HG02884 (cell line): ENCODE results near the gene NCOA3.

Source experiments
- ATAC-seq: cut with Tn5 transposase; IDR thresholded peaks from one replicate; pipeline ENCODE4 v1.9.1; 2021; ENCODE audit warnings: mild to moderate bottlenecking, moderate library complexity; ENCODE audit not compliant: unreplicated experiment

The NCOA3 gene

DNA sequence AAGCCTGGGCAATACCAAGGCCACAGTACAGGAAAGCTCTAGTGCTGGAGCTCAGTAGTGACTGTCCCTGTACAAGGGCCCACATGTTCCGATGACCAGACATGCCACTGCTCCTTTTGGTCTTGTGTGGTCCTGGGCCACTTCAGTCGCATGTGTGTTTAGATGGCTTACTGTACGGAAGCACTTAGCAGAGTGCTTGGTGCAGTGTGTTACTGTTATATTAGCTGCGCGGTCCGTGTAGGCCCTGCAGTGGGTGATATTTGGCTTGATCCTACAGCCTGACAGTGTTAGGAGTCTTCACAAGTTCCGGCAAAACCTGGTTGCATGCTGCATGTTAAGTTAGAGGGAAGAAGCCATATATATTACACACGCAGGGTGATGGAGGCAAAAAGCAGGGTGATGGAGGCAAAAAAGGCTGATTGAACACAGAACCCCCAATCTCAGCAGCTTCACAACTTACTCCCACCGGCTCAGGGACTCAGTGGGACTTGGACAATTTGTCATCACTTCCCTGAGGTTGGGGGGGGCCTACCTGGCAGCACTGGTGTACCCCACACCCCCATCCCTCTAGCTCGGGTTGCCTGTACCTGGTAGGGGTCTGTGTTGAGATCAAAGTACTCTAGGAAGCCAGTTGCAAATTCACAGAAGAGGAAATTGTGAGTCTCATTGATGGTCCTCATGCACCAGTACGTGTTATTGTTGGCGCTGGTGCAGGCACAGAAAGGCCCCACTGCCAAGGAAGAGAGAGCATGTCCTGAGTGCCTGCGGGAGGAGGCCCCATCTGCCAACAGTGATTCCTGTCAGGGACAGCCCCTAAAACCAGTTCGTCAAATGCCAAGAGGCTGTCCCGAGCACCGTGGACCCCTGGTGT, 161.0 kb downstream of the NCOA3 start:
- ATAC-seq = no peak

DNA sequence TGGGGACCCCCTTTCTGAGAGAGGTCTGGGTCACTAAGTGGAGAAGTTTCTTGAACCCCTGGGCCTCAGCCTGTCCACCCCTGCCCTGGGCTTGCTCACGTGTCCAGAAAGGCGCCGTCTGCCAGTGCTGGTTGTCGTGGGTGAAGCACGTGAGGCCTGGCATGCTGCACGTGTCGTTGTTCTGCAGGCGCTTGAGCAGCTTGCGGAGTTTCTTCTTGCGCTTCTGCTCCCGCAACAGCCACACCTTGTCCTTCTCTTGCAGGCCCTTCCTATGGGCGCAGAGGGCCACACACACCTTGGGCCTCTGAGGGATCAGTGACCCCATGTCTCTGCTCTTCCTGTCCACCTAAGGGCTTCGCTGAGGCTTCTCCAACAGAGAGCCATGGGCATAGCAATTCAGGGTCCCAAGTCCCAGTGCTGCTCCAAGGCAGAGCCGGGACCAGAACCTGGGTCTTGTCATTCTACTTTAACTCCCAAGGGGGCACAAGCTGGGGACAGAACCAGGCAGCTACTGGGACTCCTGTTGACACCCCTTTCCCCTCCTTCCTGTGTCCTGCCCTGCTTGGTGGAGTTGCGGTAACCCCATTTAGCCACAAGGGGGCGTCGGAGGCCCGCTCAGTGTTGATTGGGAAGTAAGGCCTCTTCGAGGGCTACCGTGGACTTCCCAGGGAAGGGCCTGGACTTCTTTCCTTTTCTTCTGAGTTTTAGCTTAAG, 161.8 kb downstream of the NCOA3 start:
- no peak for ATAC-seq

DNA sequence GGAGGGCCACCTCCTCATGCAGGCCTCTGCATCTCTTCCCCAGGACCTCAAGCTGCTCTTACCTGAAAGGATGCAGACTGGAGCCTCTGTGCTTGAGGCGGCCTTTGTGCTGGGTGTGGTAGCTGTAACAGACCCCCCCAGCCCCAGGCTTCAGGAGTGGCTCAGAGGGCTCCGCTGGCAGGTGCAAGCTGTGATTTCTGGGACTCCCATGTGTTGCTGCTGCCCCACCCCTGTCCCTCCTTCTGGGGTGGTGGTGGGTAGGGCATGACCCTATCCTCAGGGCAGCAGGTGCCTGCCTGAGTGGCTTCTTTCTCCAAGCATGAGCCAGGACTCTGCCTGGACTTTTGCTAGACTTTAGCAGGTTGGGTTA, 162.4 kb downstream of the NCOA3 start:
- ATAC-seq = no peak

DNA sequence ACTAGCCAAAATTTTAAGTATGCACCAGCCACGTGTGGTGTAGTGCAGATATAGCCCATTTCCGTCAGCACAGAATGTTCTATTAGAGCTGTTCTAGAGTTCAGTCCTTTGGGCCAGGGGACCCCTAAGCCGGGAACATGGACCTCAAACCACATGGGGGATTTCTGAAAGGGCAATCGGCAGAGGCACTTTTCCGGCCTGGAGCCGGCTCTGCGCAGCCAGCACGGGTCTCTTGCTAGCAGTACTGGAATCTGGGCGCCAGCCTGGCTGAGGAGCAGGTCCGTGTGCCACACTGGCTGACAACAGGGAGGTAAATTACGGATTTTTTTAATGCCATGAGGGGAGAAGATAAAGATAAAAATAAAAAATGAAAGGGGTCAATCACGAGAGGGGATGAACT, 163.1 kb downstream of the NCOA3 start:
- no peak for ATAC-seq

DNA sequence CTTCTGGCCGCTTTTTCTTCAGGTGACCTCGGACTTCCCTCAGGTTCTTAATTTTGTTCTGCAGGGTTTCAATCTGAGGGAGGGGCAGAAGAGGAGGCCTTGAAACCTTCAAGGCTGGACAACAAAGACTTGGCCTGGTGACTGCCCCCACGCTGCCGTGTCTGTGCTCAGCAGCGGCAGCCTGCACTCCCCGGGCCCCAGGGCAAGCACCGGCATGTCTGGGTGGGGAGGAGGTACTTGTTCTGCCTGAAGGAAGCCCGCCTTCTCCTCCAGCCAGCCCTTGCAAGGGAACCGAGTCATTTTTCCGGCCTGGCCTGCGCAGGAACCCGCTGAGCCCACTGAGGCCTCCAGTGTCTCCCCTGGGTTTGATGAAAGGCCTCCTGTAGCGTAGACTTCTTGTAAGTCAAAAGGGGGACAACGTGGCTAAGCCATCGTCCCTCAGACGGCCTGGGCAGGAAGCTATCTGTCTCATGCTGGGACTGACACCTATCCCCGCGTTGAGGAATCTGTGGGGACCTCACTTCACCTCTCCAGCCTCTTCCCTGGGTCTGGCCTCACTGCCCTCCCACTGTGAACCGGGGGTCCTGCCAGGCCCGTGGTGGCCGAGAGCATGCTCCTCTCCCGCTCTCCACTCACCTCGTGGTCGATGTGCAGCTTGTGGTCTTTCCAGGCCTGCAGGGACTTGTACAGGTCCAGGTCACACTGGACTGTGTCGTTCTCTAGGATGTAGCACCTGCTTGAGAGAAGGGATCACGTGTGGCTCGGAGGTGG, 163.7 kb downstream of the NCOA3 start:
- ATAC-seq = no peak

DNA sequence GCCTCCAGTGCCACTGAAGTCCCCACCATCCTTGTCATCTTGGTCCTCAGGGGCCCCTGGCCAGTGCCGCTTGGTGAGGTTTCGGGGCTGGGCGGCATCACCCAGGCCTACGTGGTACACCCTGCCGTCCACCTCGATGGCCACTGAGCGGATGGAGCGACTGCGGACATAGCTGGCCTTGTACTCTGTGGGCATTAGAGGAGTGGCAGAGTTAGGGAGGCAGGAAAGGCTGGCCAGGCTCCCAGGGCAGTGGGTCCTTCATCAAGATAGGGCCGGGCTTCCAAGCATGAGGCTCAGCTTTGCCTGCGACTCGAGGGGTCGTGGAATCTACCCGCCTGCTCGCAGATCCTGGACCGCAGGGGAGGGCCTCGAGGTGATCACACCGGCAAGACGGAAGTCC, 164.6 kb downstream of the NCOA3 start:
- ATAC-seq = no peak

DNA sequence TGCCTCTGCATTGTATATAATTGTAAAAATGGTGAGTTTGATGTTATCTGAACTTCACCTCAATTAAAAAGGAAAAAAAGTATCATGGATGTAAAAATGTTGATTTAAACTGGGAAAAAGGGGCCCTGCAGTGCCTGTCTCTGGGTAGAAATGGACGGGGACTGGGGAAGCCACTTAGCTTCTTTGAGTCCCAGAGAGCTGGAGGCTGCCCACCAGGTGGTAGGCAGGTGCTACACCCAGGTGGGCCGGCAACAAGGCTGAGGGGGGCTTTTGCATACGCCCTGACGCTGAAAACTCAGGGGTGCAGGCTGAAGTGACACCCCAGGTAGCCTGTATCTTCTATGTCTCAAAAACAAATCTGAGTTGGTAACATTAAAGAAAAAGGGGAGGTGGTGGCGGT, 165.4 kb downstream of the NCOA3 start:
- ATAC-seq = no peak

DNA sequence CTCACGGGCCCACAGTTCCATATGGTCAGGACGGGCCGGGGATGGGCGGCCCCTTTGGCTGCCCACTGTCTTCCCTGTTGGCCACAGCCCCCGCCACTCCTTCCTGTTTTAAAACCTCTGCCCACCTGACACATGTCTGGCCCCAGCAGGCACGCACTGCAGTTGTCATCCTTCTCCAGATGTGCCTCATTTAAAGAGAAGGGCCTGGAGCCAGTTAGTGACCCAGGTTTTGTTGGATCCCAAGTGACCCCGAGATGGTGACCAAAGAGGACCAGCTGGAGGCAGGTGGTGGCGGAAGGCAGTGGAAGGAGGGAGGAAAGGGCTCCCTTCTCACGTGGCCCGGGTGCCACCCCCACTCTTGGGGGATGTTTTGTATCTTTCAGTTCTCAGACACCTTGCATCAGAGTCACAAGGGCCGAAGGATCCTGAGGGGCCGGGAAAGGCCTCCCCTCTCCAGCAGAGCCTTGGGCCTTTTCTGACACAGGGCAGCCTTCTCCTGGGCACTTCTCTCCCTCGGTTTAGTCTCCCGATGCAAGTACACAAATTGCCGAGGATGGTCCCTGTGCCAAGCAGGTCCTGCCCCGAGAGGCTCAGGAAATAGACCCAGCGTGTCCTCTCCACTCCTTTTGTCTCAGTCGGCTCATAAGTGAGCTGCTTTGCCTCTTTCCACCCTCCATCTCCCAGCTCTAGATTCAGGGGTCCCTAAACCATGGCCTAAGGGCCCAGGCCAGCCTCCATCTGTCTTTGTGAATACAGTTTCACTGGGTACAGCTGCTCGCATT, 166.0 kb downstream of the NCOA3 start:
- no peak for ATAC-seq

DNA sequence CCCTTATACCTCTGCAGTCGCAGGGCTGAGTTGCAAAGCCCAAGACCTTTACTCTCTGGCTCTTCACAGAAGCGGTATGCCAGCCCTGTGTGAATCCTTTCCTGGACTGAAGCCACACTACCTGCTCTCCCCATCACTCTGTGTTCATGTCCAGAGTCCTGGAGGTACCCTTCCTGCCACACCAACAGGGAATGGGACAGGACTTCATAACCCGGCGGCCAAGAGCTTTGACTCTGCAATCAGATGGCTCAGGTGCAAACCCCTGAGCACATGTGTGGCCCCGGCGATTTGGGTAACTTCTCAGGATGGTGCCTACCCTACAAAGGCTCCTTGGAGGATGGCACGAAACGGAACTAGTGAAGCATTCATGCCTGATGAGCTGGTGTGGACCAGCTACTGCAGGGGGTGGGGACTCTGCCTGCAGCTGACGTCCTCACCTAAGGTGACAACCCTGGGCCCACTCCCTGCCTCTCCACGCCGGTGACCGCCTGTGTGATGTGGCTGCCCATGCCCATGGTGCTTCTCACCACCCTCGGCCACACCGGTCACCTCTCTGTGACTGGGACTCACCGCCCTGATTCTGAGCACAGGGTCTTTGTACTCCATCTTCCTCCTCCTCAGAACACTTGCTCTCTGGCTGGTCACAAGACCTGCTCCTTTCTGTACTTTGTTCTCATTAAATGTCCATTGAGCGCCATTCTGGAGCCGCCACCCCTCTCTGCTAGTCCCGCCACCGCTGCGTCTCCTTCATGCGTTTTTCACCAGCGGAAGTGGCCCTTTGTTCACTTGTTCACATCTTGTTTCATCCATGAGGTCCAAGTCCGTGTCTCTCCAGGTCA, 166.8 kb downstream of the NCOA3 start:
- no peak for ATAC-seq

DNA sequence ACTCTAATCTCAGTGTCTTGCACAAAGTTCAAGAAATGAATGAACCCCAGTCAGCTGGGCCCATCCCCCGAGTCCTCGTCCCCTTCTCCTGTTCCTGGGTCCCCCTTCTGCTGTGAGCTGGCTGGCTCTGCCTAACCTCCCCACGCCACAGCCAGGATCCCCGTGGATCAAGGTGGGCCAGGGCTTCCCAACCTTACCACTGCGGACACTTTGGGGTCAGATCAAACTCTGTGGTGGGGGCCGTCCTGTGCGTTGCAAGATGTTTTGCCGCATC, 167.4 kb downstream of the NCOA3 start:
- ATAC-seq = no peak

DNA sequence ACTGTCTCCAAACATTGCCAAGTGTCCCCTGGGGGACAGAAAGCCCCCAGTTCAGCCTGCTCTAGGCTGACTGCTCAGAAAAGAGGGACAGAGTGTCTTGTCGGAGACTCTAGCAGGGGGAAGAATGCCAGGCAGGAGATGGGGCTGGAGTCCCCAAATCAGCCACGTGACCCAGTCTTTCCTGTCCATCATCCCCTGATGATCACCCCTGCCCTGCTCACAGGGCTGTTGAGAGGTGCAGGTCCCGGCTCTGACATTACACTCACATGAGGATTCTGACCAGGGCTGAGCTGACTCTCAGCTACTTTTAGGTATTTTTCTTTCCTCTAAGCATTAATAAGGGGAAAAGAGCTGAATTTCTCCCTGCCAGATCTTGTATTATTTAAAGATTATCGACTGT, 167.8 kb downstream of the NCOA3 start:
- no peak for ATAC-seq

DNA sequence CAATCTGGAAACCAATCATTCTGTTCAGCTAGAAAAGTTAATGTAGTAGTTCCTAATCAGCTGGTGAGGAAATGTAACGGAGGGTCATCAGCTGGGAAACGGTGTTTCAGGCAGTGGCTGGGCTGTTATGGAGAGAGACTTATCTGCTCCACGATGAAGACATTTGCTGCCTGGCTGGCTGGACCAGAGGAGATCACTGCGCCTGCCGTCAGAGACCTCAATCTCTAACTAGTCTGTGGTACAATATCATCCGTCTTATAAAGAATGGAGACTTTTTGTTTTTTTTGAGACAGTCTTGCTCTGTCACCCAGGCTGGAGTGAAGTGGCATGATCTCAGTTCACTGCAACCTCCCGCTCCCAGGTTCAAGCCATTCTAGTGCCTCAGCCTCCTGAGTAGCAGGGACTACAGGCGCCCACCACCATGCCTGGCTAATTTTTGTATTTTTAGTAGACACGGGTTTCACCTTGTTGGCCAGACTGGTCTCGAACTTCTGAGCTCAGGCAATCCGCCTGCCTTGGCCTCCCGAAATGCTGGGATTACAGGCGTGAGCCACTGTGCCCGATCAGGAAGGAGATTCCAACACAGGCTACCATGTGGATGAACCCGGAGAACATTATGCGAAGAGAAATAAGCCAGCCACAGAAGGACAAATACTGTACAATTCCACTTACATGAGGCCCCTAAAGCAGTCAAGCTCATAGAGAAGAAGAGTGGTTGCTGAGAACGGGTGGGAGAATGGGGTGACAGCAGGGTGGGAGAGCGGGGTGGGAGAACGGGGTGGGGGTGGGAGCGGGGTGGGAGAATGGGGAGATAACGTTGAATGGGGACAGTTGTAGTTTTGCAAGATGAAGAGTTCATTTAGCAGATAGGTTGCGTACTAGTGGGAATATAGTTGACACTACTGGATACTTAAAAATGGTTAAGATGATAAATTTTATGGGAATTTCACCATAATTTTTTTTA, 168.5 kb downstream of the NCOA3 start:
- ATAC-seq = no peak

DNA sequence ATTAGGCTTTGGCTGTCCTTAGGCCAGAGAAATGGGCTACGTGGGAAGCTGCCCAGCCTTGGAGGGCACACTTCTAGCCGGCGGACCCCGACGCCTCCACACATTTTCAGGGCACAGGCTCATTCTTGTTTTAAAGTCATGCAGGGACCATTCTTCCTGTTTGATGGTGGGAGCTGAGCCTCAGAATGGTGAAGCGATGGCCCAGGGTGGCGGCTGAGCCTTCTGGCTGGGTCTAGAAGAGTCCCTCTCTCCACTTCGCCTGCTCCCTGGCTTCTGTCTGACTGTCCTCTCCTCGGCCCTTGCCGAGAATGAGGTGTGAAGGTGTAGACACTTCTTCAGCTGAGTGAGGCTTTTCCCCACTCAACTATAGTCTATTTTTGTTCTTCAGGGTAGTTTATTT, 169.2 kb downstream of the NCOA3 start:
- no peak for ATAC-seq

DNA sequence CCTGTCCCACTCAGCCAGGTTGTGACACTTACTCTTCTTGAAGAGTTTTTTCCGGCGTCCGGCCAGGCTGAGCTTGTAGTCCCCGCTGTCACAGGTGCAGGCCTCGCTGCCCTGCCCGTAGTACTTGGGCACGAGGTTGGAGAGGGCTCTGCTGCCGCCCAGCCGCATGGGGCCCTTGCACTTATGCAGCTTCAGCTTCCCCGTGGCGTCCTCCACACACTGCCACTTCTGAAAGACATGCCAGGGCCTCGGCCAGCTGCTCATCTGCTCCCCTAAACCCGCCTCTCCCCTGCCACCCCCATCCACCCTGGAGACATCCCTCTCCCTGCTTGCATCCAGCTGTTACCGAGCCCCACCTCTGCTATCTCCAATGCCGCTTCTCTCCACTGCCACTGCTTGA, 170.5 kb downstream of the NCOA3 start:
- ATAC-seq = no peak

DNA sequence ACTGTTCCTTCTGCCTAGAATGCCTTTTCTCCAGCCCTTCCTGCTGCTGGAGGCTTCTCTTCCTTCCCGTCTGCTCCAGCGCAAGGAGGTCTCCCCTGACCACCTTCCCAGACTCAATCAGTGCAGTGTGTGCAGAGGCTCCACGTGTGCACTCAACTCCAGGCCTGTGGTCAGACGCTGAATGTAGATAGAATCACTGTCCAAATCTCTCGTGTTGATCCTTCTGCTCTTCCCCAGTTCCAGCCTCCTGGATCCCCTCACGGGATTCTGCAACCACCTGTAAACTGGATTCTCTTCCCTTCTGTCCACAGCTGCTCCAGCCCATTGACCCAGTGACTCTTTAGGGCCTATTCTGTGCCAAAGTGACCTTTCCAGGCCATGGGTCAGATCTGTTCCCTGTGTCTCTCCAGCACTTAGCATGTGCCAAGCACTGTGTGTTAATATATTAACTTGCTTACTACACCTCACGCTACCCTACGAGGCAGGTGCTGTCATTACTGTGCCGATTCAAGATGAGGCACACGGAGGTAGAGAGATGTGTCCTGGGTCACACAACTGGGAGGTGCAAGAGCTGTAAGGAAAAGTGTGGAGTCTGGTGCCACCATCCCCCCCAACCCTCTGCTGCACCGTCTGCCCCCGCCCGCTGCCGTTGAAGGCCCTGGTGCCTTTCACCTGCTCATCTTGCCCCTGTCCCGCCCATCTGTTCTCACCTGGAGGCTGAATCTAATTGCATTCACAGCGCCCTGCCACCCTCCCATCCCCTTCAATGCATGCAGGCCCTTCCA, 171.4 kb downstream of the NCOA3 start:
- ATAC-seq = no peak

DNA sequence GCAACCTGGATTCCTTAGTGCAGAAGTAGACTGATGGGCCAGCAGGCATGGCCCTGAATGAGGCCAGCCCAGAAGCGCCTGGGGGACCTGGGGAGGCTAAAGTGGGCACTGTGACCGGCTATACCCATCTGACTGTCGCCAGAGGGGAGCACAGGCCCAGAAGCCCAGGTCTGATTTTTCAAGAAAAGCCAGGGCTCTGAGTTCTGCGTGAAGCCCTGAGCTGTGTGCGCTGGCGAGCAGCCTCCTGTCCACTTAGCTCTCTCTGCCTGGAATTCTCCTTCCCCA, 171.9 kb downstream of the NCOA3 start:
- ATAC-seq = no peak

DNA sequence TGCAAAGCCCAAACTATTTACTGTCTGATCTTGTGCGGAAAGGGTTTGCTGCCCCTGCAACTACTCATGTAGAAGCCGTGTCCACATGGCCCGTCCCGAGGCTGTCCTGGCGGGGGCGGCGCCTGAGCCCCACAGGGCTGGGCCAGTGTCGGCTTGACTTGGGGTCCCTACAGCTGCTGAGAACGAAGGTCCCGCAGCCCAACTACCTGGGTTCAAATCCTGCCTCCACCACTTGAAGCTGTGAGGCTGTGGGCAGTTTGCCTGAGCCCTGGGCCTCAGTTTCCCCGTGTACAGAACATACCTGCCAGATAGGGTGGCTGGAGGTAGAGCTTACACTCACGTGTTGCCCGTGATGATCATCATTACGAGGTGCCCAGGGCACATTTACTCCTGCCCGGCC, 172.5 kb downstream of the NCOA3 start:
- ATAC-seq = no peak

DNA sequence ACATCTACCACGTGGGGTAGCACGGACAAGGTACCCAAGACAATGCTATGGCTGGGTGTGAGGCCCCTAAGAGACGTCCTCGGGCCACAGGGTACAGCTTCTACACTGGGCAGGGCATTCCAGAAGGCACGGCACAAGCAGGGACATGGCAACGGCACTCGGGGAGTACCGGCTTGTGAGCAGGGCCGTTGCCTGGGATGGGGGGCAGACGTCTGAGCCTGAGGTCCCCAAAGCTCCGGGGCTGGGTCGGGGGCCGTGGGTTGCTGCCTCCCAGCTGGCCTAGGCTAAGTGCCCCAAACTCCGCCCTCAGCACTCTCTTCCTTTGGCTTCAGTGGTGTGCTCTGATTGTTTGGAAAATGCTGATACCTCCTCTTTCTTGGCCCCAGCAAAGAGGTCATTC, 173.0 kb downstream of the NCOA3 start:
- no peak for ATAC-seq
